ENCODE data around the gene OR10A2. TPM values are rescaled to one million over a fixed set of nuclear protein-coding genes. Genes with fewer than 3 reads are reported as not detected.
"Not testable (repeated sequence)": the region's sequence is repeated elsewhere in the genome, so short reads cannot be mapped to it uniquely, and the experiment has no call there.

OR10A2 gene
- polyA plus RNA-seq, 1 donor from 2014 or later = not detected

GRCh38 chr11:6898911-6899310 lies 36.1 kb downstream of the OR10A2 start:
- H3K27me3 ChIP-seq (ENCODE audit: insufficient read depth, low read depth, low read length) = no peaks in the 10 kb centered on the region
- TF ChIP-seq CTCF (IDR thresholded peaks at IDR 0.05; ENCODE audit: poor library complexity, severe bottlenecking) (no peak), POLR2AphosphoS5 (IDR thresholded peaks at IDR 0.05) (no peak), RAD21 (conservative IDR thresholded peaks at IDR 0.05) (no peak), MXI1 (conservative IDR thresholded peaks at IDR 0.05; ENCODE audit: poor library complexity, severe bottlenecking) (no peak), TAF1 (IDR thresholded peaks at IDR 0.05; ENCODE audit: low read depth) (no peak), EZH2 (IDR thresholded peaks at IDR 0.05; ENCODE audit: borderline replicate concordance, insufficient read depth, low read length, poor library complexity, severe bottlenecking) (no peak), SMC3 (conservative IDR thresholded peaks at IDR 0.05; ENCODE audit: poor library complexity) (no peak), REST (IDR thresholded peaks at IDR 0.05; ENCODE audit: borderline replicate concordance) (no peak), EP300 (conservative IDR thresholded peaks at IDR 0.05; ENCODE audit: poor library complexity, severe bottlenecking) (no peak)

GRCh38 chr11:6900327-6900999 lies 37.6 kb downstream of the OR10A2 start:
- Histone ChIP-seq H3K9me2 (ENCODE audit: insufficient read depth, low read length) (no peaks in the 10 kb centered on the region), H3K9me3 (ENCODE audit: low read length) (no peaks in the 10 kb centered on the region), H3K4me2 (ENCODE audit: low read length) (no peak overlapping the region), H3K36me3 (ENCODE audit: insufficient read depth, low read length) (no peaks in the 10 kb centered on the region), H3K27ac (ENCODE audit: low read length) (no peak overlapping the region), H3K9ac (ENCODE audit: low read length) (no peak overlapping the region), H3K27me3 (ENCODE audit: insufficient read depth, low read depth, low read length) (no peaks in the 10 kb centered on the region), H3F3A (ENCODE audit: insufficient read depth, low read length, poor library complexity, severe bottlenecking) (no peaks in the 10 kb centered on the region), H3K4me3 (ENCODE audit: low read length) (no peak overlapping the region), H2AFZ (ENCODE audit: low read depth, low read length) (no peak overlapping the region), H4K20me1 (ENCODE audit: insufficient read depth) (no peaks in the 10 kb centered on the region), H3K79me2 (replicated peaks; ENCODE audit: insufficient read depth, low read length) (no peaks in the 10 kb centered on the region)
- no peak for TF ChIP-seq POLR2AphosphoS5 (IDR thresholded peaks at IDR 0.05)
- no peak for TF ChIP-seq REST (IDR thresholded peaks at IDR 0.05; ENCODE audit: borderline replicate concordance)
- no peak for TF ChIP-seq TAF1 (IDR thresholded peaks at IDR 0.05; ENCODE audit: low read depth)
- no peak for TF ChIP-seq EZH2 (IDR thresholded peaks at IDR 0.05; ENCODE audit: borderline replicate concordance, insufficient read depth, low read length, poor library complexity, severe bottlenecking)
- no peak for TF ChIP-seq MXI1 (conservative IDR thresholded peaks at IDR 0.05; ENCODE audit: poor library complexity, severe bottlenecking)
- TF ChIP-seq SMC3 (conservative IDR thresholded peaks at IDR 0.05; ENCODE audit: poor library complexity) = no peak
- no peak for TF ChIP-seq EP300 (conservative IDR thresholded peaks at IDR 0.05; ENCODE audit: poor library complexity, severe bottlenecking)
- no peak for TF ChIP-seq RAD21 (conservative IDR thresholded peaks at IDR 0.05)
- no peak for TF ChIP-seq CTCF (IDR thresholded peaks at IDR 0.05; ENCODE audit: poor library complexity, severe bottlenecking)

More at GRCh38 chr11:6898911-6899310, 36.1 kb downstream of the OR10A2 start:
- no peak overlapping the region for H3K9ac ChIP-seq (ENCODE audit: low read length)
- H3K4me3 ChIP-seq (ENCODE audit: low read length) = no peak overlapping the region
- no peaks in the 10 kb centered on the region for H3K9me3 ChIP-seq (ENCODE audit: low read length)
- no peaks in the 10 kb centered on the region for H3K9me2 ChIP-seq (ENCODE audit: insufficient read depth, low read length)
- H3K27ac ChIP-seq (ENCODE audit: low read length) = no peak overlapping the region
- H3K36me3 ChIP-seq (ENCODE audit: insufficient read depth, low read length) = no peaks in the 10 kb centered on the region
- no peaks in the 10 kb centered on the region for H3K79me2 ChIP-seq (replicated peaks; ENCODE audit: insufficient read depth, low read length)
- H2AFZ ChIP-seq (ENCODE audit: low read depth, low read length) = no peak overlapping the region
- no peak overlapping the region for H3K4me2 ChIP-seq (ENCODE audit: low read length)
- no peaks in the 10 kb centered on the region for H3F3A ChIP-seq (ENCODE audit: insufficient read depth, low read length, poor library complexity, severe bottlenecking)
- H4K20me1 ChIP-seq (ENCODE audit: insufficient read depth) = no peaks in the 10 kb centered on the region

GRCh38 chr11:6904804-6905203 lies 41.9 kb downstream of the OR10A2 start:
- H3K4me3 ChIP-seq (ENCODE audit: low read length); H3K27ac ChIP-seq (ENCODE audit: low read length); H3F3A ChIP-seq (ENCODE audit: insufficient read depth, low read length, poor library complexity, severe bottlenecking); H3K9ac ChIP-seq (ENCODE audit: low read length); H3K27me3 ChIP-seq (ENCODE audit: insufficient read depth, low read depth, low read length); H3K9me2 ChIP-seq (ENCODE audit: insufficient read depth, low read length); H3K36me3 ChIP-seq (ENCODE audit: insufficient read depth, low read length); H4K20me1 ChIP-seq (ENCODE audit: insufficient read depth); H3K9me3 ChIP-seq (ENCODE audit: low read length); H3K79me2 ChIP-seq (replicated peaks; ENCODE audit: insufficient read depth, low read length); H2AFZ ChIP-seq (ENCODE audit: low read depth, low read length); H3K4me2 ChIP-seq (ENCODE audit: low read length): not testable (repeated sequence)
